ENCODE measurements around the gene TREH.

The TREH gene

DNA sequence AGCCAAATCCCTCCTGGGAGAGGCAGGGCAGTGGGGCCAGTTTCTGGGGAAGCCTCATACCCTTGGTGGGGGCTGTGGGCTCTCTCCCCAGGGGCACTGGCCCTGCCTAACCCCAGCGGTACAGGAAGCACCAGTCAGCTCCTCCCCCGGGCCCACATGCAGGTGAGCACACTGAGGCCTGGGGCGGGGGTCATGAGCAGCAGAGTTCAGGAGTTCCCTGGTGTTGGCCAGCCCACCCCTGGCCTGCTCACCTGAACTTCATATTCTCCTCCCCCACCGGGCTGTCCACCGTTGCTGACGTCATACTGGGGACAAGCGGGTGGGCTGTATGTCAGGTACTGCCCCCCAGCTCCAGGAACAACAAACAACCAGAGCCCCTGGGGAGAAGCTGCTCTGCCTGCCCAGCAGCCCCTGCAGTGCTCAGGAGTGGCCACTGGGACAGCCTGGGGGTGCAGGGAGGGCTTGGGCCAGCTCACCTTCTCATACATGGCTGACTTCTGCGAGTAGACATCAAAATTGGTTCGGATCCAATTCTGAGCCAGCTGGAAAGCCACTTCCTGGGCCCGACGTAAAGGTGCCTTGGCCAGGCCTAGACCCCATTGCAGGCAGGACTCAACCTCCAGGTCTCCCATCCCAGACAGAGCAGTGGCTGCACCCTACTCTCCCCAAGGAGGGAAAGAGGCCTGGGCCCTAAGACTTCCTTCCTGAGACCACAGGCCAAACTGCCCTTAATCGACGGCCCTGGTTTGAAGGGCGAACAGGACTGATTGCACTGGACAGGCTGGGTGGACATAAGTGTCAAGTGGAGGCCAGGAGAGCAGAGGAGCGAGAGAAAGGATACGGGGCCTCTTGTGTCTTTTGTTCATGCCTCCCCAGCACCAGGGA, 20.8 kb downstream of the TREH start:
- TF ChIP-seq TAF1 (IDR thresholded peaks at IDR 0.05; ENCODE audit: borderline replicate concordance, insufficient read depth, low read length) (no peak), POLR2AphosphoS5 (IDR thresholded peaks at IDR 0.05; ENCODE audit: low read depth, low read length) (peak; percentile 6)

DNA sequence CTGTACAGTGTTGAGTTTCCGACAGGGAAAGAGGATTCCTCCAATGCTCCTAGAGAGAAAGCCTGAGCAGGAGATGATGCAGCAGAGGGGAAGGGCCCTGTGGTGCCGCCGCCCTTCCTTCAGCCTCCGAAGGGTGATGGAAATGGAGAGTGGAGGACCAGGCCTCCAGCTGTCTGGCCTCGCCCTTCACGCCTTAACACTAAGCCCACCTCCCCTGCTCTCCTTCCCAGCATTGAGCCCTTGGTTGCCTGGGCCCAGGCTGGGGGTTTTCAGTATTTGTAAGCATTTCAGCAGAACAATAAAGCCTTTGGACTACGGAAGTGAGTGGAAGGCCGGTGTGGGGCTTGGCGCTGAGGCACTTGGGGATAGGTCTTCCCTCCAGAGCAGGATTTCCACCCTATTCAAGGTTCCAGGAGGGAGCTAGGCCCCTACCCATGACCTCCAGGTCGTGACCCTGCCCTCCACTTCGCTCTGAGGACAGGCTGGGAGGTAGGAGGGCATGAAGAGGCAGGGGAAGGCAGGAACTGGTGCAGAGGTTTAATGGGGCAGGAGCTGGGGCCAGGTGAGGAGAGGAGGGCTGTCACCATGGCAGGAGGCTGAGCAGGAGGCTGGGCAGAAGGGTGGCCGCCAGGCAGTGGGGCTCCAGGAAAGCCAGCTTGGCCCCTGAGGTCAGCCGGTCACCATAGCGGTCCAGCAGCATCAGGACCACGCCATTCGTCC, 21.6 kb downstream of the TREH start:
- TF ChIP-seq, protein P1, sequence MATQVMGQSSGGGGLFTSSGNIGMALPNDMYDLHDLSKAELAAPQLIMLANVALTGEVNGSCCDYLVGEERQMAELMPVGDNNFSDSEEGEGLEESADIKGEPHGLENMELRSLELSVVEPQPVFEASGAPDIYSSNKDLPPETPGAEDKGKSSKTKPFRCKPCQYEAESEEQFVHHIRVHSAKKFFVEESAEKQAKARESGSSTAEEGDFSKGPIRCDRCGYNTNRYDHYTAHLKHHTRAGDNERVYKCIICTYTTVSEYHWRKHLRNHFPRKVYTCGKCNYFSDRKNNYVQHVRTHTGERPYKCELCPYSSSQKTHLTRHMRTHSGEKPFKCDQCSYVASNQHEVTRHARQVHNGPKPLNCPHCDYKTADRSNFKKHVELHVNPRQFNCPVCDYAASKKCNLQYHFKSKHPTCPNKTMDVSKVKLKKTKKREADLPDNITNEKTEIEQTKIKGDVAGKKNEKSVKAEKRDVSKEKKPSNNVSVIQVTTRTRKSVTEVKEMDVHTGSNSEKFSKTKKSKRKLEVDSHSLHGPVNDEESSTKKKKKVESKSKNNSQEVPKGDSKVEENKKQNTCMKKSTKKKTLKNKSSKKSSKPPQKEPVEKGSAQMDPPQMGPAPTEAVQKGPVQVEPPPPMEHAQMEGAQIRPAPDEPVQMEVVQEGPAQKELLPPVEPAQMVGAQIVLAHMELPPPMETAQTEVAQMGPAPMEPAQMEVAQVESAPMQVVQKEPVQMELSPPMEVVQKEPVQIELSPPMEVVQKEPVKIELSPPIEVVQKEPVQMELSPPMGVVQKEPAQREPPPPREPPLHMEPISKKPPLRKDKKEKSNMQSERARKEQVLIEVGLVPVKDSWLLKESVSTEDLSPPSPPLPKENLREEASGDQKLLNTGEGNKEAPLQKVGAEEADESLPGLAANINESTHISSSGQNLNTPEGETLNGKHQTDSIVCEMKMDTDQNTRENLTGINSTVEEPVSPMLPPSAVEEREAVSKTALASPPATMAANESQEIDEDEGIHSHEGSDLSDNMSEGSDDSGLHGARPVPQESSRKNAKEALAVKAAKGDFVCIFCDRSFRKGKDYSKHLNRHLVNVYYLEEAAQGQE (IDR thresholded peaks at IDR 0.05; ENCODE audit: insufficient read depth in 1 of 2, low read depth in 2 of 2, low read length in 2 of 2): no peak
- TF ChIP-seq POLR2AphosphoS5 (IDR thresholded peaks at IDR 0.05; ENCODE audit: low read depth, low read length) (no peak), TAF1 (IDR thresholded peaks at IDR 0.05; ENCODE audit: borderline replicate concordance, insufficient read depth, low read length) (no peak), FOXP2 (optimal IDR thresholded peaks at IDR 0.05; ENCODE audit: borderline replicate concordance, extremely low read depth, extremely low read length, insufficient read depth) (no peak), SIN3A (IDR thresholded peaks at IDR 0.05; ENCODE audit: borderline replicate concordance, insufficient read depth, low read length) (no peak)

DNA sequence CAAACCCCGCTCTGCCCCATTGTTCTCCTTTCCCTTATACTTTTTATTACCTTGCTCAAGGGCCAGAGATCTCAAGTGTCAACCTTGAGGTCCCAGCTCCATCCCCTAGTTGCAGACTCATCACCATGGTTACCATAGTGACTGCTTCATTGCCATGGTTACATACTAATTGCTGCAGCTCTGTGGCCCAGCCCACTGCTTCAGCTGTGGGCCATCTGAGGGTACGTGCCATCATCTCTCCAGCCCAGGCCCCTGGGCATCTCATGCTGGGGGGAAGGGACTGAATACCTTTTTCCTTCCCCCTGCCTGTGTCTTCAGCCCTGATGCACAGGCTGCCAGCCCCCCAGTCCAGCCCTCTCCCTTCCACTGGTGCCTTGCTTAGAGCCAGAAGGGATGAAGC, 22.2 kb downstream of the TREH start:
- TF ChIP-seq, protein P1 (IDR thresholded peaks at IDR 0.05; ENCODE audit: insufficient read depth in 1 of 2, low read depth in 2 of 2, low read length in 2 of 2): no peak
- TF ChIP-seq FOXP2 (optimal IDR thresholded peaks at IDR 0.05; ENCODE audit: borderline replicate concordance, extremely low read depth, extremely low read length, insufficient read depth) (no peak), SIN3A (IDR thresholded peaks at IDR 0.05; ENCODE audit: borderline replicate concordance, insufficient read depth, low read length) (no peak), TAF1 (IDR thresholded peaks at IDR 0.05; ENCODE audit: borderline replicate concordance, insufficient read depth, low read length) (no peak), POLR2AphosphoS5 (IDR thresholded peaks at IDR 0.05; ENCODE audit: low read depth, low read length) (no peak)

DNA sequence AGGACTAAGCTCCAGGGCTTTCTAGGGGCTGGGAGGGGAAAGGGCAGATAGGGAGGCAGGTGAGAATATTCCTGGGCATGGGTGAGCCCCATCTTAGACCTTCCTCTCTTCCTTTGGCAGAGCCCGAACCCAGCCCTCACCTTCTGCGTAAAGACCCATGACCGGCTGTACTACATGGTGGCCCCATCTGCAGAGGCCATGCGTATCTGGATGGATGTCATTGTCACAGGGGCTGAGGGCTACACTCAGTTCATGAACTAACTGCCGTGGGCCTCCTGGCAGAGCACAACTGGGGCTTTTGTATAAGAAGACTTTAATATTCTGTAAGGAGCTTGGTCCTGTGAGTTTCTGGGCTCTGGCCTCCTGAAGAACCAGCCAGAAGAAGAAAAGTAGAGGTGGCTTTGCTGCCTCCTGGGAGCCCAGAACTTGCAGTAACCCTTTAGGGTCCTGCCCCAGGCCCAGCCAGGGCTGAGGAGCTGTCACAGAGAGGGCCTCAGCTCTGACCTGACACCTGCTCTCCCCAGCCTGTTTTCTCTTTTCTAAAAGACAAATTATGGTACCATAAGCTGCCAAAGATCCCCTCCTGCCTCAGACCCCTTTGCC, 22.8 kb downstream of the TREH start:
- no peak for TF ChIP-seq POLR2AphosphoS5 (IDR thresholded peaks at IDR 0.05; ENCODE audit: low read depth, low read length)
- no peak for TF ChIP-seq TAF1 (IDR thresholded peaks at IDR 0.05; ENCODE audit: borderline replicate concordance, insufficient read depth, low read length)
- TF ChIP-seq, protein P1 (IDR thresholded peaks at IDR 0.05; ENCODE audit: insufficient read depth in 1 of 2, low read depth in 2 of 2, low read length in 2 of 2): no peak
- no peak for TF ChIP-seq FOXP2 (optimal IDR thresholded peaks at IDR 0.05; ENCODE audit: borderline replicate concordance, extremely low read depth, extremely low read length, insufficient read depth)
- no peak for TF ChIP-seq SIN3A (IDR thresholded peaks at IDR 0.05; ENCODE audit: borderline replicate concordance, insufficient read depth, low read length)

DNA sequence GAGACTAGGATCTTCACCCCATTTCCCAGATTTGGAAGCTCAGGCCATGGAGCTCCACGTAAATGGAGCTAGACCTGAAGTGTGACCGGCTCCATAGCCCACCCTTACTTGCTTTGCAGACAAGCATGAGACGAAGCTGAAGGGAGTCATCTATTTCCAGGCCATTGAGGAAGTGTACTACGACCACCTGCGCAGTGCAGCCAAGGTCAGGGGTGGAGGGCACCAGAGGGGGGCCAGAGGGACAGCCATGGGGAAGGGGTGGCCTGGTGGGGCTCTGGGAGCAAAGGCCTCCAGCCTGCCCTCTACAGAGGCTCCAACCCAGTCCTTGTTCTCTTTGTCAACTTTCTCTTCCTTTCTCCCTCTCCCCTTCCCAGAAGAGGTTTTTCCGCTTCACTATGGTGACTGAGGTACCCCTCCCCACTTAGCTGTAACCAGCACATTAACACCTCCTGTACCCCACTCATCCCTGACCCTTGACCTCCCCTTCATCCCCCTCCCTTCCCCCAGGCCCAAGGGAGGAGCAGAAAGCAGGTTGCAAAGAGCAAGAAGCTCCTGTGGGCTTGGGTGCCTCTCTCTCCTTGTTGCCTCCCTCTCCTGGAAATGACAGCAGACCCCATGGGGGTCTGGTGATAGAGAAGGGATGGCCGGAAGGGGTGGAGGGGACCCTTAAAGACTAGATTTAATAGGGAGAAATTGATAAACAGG, 23.8 kb downstream of the TREH start:
- TF ChIP-seq POLR2AphosphoS5 (IDR thresholded peaks at IDR 0.05; ENCODE audit: low read depth, low read length) (no peak), SIN3A (IDR thresholded peaks at IDR 0.05; ENCODE audit: borderline replicate concordance, insufficient read depth, low read length) (no peak), FOXP2 (optimal IDR thresholded peaks at IDR 0.05; ENCODE audit: borderline replicate concordance, extremely low read depth, extremely low read length, insufficient read depth) (no peak), TAF1 (IDR thresholded peaks at IDR 0.05; ENCODE audit: borderline replicate concordance, insufficient read depth, low read length) (no peak)
- TF ChIP-seq, protein P1 (IDR thresholded peaks at IDR 0.05; ENCODE audit: insufficient read depth in 1 of 2, low read depth in 2 of 2, low read length in 2 of 2): no peak
